HepG2 (cell line): ENCODE measurements around the gene HEPACAM. TPM values are rescaled to one million over a fixed set of nuclear protein-coding genes. Genes with fewer than 3 reads are reported as not detected.

Source experiments
- ATAC-seq: fragments of 200-7000 bp; cut with Tn5 transposase; 3 replicates; pipeline ENCODE4 v1.9.1; 2020; ENCODE audit warnings: mild to moderate bottlenecking, moderate library complexity
- BruUV-seq: library from RNA; stranded (reverse); fragments of 400-500 nt; replicated peaks from 2 replicates; lab custom pipeline; 2021; lab: Mats Ljungman, UMichigan
- CTCF ChIA-PET: fragments of 300-600 bp; formaldehyde crosslinking; extraction: SDS; loops from one replicate; lab custom pipeline; 2021; ENCODE audit warnings: low total read pairs, inconsistent platforms, low intra/inter-chr PET ratio; lab: Yijun Ruan, JAX
- POLR2A ChIA-PET: fragments of 350-600 bp; sonication (Branson Sonifier 250); formaldehyde crosslinking; loops from one replicate; lab custom pipeline; 2020; ENCODE audit warnings: antibody characterized with exemption, inconsistent platforms; lab: Yijun Ruan, JAX
- DNase-seq: peaks from one replicate; pipeline ENCODE4 v3.0.0-alpha.2; 2015; ENCODE audit warnings: low spot score
- FAIRE-seq: peaks from 3 replicates; lab custom pipeline; 2011; peaks lifted over from hg19 to GRCh38; lab: Jason Lieb, UNC
- H2AFZ ChIP-seq: one replicate; pipeline ENCODE4 v1.6.1; 2011; ENCODE audit warnings: low read length, inconsistent platforms
- H3K27ac ChIP-seq: fragments of 300-600 bp; 3 replicates; pipeline ENCODE4 v1.8.0; 2011; ENCODE audit warnings: mixed run types, mild to moderate bottlenecking, mixed read lengths, low read length, inconsistent platforms; ENCODE audit not compliant: insufficient read depth; ENCODE audit errors: extremely low read length
- H3K27me3 ChIP-seq, 2 experiments: fragments of 200-600 bp in 1 of 2; 2 replicates in 1 of 2; 3 replicates in 1 of 2; pipeline versions ENCODE4 v1.6.0 to v1.8.0; 2011; ENCODE audit warnings: low read length in 2 of 2, mild to moderate bottlenecking in 2 of 2, moderate library complexity in 2 of 2, inconsistent platforms in 1 of 2; ENCODE audit not compliant: insufficient read depth in 2 of 2, control insufficient read depth in 1 of 2
- H3K36me3 ChIP-seq, 2 experiments: fragments of 200-600 bp in 1 of 2; replicated peaks in 1 of 2; 2 replicates in 1 of 2; 3 replicates in 1 of 2; pipeline versions ENCODE4 v1.5.1 to v1.8.0; 2011; ENCODE audit warnings: low read length in 2 of 2, inconsistent platforms in 1 of 2; ENCODE audit not compliant: insufficient read depth in 2 of 2, control insufficient read depth in 1 of 2
- H3K4me1 ChIP-seq: 2 replicates; pipeline ENCODE4 v1.5.1; 2012; ENCODE audit warnings: low read length, inconsistent platforms; ENCODE audit not compliant: insufficient read depth
- H3K4me2 ChIP-seq: 2 replicates; pipeline ENCODE4 v1.6.0; 2011; ENCODE audit warnings: low read depth, low read length, inconsistent platforms
- H3K4me3 ChIP-seq, 3 experiments: fragments of 200-600 bp in 1 of 3; sonication (generic), shearing (Covaris generic) in 1 of 3; replicated peaks in 1 of 3; 2 replicates each; pipeline ENCODE4 v1.5.1; 2011 to 2016; ENCODE audit warnings: low read length in 3 of 3, inconsistent platforms in 2 of 3, low read depth in 2 of 3, mild to moderate bottlenecking in 2 of 3, control low read depth in 1 of 3, mixed read lengths in 1 of 3; ENCODE audit not compliant: insufficient read depth in 1 of 3
- H3K79me2 ChIP-seq: one replicate; pipeline ENCODE4 v1.6.1; 2011; ENCODE audit warnings: low read length, inconsistent platforms; ENCODE audit not compliant: insufficient read depth
- H3K9ac ChIP-seq: 2 replicates; pipeline ENCODE4 v1.6.0; 2011; ENCODE audit warnings: mild to moderate bottlenecking, low read depth, low read length, inconsistent platforms; ENCODE audit not compliant: insufficient read depth
- H3K9me3 ChIP-seq: 2 replicates; pipeline ENCODE4 v1.5.1; 2012; ENCODE audit warnings: mild to moderate bottlenecking, low read length
- H4K20me1 ChIP-seq: 2 replicates; pipeline ENCODE4 v1.6.0; 2011; ENCODE audit warnings: inconsistent platforms, mild to moderate bottlenecking, low read length, moderate library complexity; ENCODE audit not compliant: insufficient read depth
- CTCF ChIP-seq: sonication (generic); formaldehyde crosslinking; IDR thresholded peaks from 2 replicates; pipeline ENCODE4 v1.5.0; 2020; ENCODE audit warnings: mild to moderate bottlenecking, missing genetic modification reagents, moderate library complexity
- THRA ChIP-seq: sonication (generic); formaldehyde crosslinking; IDR thresholded peaks from 2 replicates; pipeline ENCODE4 v1.4.0; 2020; ENCODE audit warnings: missing genetic modification reagents, borderline replicate concordance
- ZNF850 ChIP-seq: sonication (generic); formaldehyde crosslinking; conservative IDR thresholded peaks from 2 replicates; pipeline ENCODE4 v1.9.0; 2021; ENCODE audit warnings: mild to moderate bottlenecking, missing genetic modification reagents
- WGBS: methylation state at CpG from one replicate; pipeline ENCODE4 v1.1.6; 2017; ENCODE audit warnings: low lambda C conversion rate; 5-methylcytosine and 5-hydroxymethylcytosine counted together
- in situ Hi-C: cut with HindIII; loops from 2 replicates; pipeline ENCODE4 v1.10.0; 2017; ENCODE audit warnings: low pct_unique_long_range_greater_than_20kb; ENCODE audit not compliant: extremely low pct_ligation_motif_present
- intact Hi-C: fragments of 100-400 bp; cut with micrococcal nuclease; formaldehyde crosslinking; loops from one replicate; pipeline ENCODE4 v1.10.0; 2022; ENCODE audit not compliant: unreplicated experiment
- polyA plus RNA-seq, 8 experiments: library from polyadenylated mRNA; depleted of rRNA in 3 of 8; stranded (reverse) in 7 of 8; unstranded in 1 of 8; fragments of >200 nt; fragmentation: Illumina TruSeq in 4 of 8; extraction: Trizol in 4 of 8; gene quantifications; 2 replicates each; pipeline versions ENCODE4 v1.2.1 to v1.2.3, GENCODE V29; 2011 to 2016; ENCODE audit warnings: low read depth in 4 of 8, missing spikeins in 1 of 8, mixed read lengths in 1 of 8; ENCODE audit not compliant: insufficient read depth in 1 of 8
- total RNA-seq, 5 experiments: library from RNA; depleted of rRNA; stranded (reverse); fragments of >200 nt; fragmentation: Illumina TruSeq; extraction: Trizol; gene quantifications; 2 replicates each; pipeline ENCODE4 v1.2.3, GENCODE V29; 2016; ENCODE audit warnings: low read depth in 1 of 5

HEPACAM gene
- total and polyA plus RNA-seq, 2 of the 13 experiments (the other 11 are each of a cell fraction or from before 2014, with no cell fraction given) = 66.9 to 121 TPM

DNA sequence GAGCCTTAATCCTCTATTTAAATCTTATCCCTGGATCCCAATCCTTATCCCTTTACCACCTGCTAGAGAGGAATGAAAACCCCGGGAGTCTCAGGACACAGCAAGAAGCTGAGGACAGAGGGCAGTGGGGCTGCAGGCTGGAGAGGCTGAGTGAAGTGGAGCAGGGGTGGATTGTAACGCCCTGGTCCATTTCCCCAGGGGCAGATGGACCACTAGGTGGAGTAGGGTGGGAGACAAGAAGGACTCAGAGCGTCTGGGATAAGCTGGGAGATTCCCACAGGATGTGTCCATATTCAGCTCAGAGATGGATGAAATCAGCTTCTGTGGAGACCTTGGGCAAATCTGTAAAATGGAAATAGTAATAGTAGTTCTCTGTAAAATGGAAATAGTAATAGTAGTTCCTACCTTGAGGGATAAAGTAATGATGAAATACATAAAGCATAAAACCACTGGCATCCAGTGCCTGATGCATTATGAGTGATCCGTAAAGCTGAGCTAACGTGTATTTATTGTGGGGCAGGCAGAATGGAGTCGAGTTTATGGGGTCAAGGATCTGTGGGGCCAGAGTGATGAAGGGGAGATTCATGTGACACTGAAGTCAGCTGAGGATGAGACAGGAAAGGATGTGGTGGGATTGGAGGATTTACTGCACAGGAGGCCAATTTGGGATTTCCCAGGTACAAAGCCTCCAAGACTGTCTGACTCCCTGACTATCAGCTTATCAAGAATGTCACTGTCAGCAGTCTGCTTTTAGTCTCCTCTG lies 36.3 kb downstream of the HEPACAM start:
- H3K4me2 ChIP-seq = peak overlapping the region; percentile 67; the same call in 1 of the 2 replicates
- H3K27ac ChIP-seq = no peak overlapping the region
- ChIA-PET POLR2A (interaction anchor here (0.8 kb wide), 1 partner anchor 54 kb away, joined by 3 read pairs; the partner anchor contains the start of gene CCDC15), CTCF (no interaction called here)
- H3K4me1 ChIP-seq = peaks cover 63% of the 10 kb centered on the region
- intact Hi-C loops = loop anchor here (5.0 kb wide), 1 partner anchor 38 kb away; the partner anchor contains the start of gene HEPACAM
- H4K20me1 ChIP-seq = no peaks in the 10 kb centered on the region
- H3K9me3 ChIP-seq = no peaks in the 10 kb centered on the region
- no peak overlapping the region for H3K9ac ChIP-seq
- peak; percentile 55 for ATAC-seq
- DNase-seq = no peak
- no peaks in the 10 kb centered on the region for H3K36me3 ChIP-seq
- H3K27me3 ChIP-seq = peaks cover 0 to 33% of the 10 kb centered on the region in 2 experiments; a peak in 3 of 5 replicates
- no peak for TF ChIP-seq THRA (CRISPR knock-in tag)
- no peak for TF ChIP-seq ZNF850 (CRISPR knock-in tag)
- TF ChIP-seq CTCF = peak; percentile 49
- no peak for FAIRE-seq
- 25% methylated on average over 6 of the region's 6 CpGs for WGBS
- no peak overlapping the region for H2AFZ ChIP-seq
- no TSS peak for BruUV-seq
- in situ Hi-C loops = no loop called here
- no peak overlapping the region; a peak in 1 of 6 replicates for H3K4me3 ChIP-seq
- H3K79me2 ChIP-seq = no peaks in the 10 kb centered on the region
